Upper lobe of right lung (tissue), 1 donor: ENCODE data around the gene ADRB1. TPM values are rescaled to one million over a fixed set of nuclear protein-coding genes. Genes with fewer than 3 reads are reported as not detected.

Experiments used
- ATAC-seq: fragments of 200-7000 bp; cut with Tn5 transposase; one replicate; pipeline ENCODE4 v1.9.1; 2020; ENCODE audit warnings: mild to moderate bottlenecking, moderate library complexity
- DNase-seq: peaks from one replicate; pipeline ENCODE4 v3.0.0-alpha.2; 2020
- H3K27ac ChIP-seq: fragments of 200-600 bp; one replicate; pipeline ENCODE4 v1.8.0; 2022
- H3K27me3 ChIP-seq: fragments of 200-600 bp; one replicate; pipeline ENCODE4 v1.8.0; 2022; ENCODE audit warnings: mild to moderate bottlenecking
- H3K36me3 ChIP-seq: fragments of 200-600 bp; one replicate; pipeline ENCODE4 v1.8.0; 2022
- H3K4me1 ChIP-seq: fragments of 200-600 bp; one replicate; pipeline ENCODE4 v1.8.0; 2022
- H3K4me3 ChIP-seq: fragments of 200-600 bp; one replicate; pipeline ENCODE4 v1.8.0; 2022; ENCODE audit warnings: mild to moderate bottlenecking
- H3K9me3 ChIP-seq: fragments of 200-600 bp; one replicate; pipeline ENCODE4 v1.8.0; 2022
- intact Hi-C: fragments of 100-400 bp; cut with DNase I; formaldehyde crosslinking; loops from one replicate; pipeline ENCODE4 v1.11.0; 2022
- long read RNA-seq: library from polyadenylated mRNA; unstranded; transcript quantifications from one replicate; pipeline ENCODE4 v2.0.0, GENCODE V29; 2021
- total RNA-seq: library from RNA; stranded (reverse); fragmentation: NEBNext Ultra II Directional; extraction: Animal tissue kit (Norgen Biotek cat#: 25700); gene quantifications from one replicate; pipeline ENCODE4 v1.2.1, GENCODE V29; 2021
- TF ChIP-seq, protein P1 (sequence below): fragments of 200-600 bp; IDR thresholded peaks from one replicate; pipeline ENCODE4 v1.8.0; 2022; ENCODE audit warnings: antibody characterized with exemption
- donor health status: DM: no; HTN: yes; CAD: no; lungs with severe emphysema.

Gene ADRB1
- total RNA-seq: 18.6 TPM
- long read RNA-seq, transcript ADRB1-201 (1 exons, 2,853 nt): major isoform, 31 of 31 reads
- long read RNA-seq, partial matches to known transcripts: 0 of 31 reads
- long read RNA-seq, other reads (novel, unspliced or antisense): 0 of 31 reads

DNA sequence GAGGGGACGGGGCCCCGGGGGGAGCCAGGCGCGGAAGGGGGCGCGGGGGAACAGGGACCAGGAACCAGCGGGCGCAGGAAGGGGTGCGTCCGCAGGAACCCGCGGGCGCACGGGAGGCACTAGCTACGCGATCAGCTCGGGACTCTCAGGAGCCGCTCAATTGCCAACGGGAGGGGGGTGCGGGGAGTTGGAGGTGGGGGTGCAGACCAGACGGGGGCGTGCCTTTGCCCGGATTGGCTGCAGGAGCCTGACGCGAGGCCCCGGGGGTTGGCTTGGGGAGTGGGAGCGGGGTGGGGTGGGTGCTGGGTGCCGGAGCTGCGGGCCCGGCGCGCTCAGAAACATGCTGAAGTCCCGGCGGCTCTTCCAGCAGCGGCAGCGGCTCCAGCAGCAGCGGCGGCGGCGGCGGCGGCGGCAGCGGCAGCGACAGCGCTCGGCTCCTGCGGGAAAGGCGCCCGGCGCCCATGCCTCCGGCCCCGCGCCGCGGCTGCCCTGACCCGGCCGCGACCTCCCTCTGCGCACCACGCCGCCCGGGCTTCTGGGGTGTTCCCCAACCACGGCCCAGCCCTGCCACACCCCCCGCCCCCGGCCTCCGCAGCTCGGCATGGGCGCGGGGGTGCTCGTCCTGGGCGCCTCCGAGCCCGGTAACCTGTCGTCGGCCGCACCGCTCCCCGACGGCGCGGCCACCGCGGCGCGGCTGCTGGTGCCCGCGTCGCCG, at the start of gene ADRB1:
Gene ADRB1, plus strand, starts transcription at position 335 of the 715 bp plus-strand sequence. Its CDS starts 267 bp downstream, at position 602.
- peak; percentile 95 for ATAC-seq
- intact Hi-C loops: no loop called here
- Histone ChIP-seq H3K4me3 (peak within 1 kb of the TSS; percentile 55), H3K36me3 (no peaks in the 10 kb centered on the region), H3K27me3 (peaks cover 19% of the 10 kb centered on the region), H3K4me1 (no peaks in the 10 kb centered on the region), H3K27ac (peak within 1 kb of the TSS; percentile 83), H3K9me3 (no peaks in the 10 kb centered on the region)
- TF ChIP-seq, protein P1, sequence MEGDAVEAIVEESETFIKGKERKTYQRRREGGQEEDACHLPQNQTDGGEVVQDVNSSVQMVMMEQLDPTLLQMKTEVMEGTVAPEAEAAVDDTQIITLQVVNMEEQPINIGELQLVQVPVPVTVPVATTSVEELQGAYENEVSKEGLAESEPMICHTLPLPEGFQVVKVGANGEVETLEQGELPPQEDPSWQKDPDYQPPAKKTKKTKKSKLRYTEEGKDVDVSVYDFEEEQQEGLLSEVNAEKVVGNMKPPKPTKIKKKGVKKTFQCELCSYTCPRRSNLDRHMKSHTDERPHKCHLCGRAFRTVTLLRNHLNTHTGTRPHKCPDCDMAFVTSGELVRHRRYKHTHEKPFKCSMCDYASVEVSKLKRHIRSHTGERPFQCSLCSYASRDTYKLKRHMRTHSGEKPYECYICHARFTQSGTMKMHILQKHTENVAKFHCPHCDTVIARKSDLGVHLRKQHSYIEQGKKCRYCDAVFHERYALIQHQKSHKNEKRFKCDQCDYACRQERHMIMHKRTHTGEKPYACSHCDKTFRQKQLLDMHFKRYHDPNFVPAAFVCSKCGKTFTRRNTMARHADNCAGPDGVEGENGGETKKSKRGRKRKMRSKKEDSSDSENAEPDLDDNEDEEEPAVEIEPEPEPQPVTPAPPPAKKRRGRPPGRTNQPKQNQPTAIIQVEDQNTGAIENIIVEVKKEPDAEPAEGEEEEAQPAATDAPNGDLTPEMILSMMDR: no peak
- peak; percentile 95 for DNase-seq

GRCh38 chr10:113995201-113995600, 48.5 kb upstream of the ADRB1 start:
- TF ChIP-seq, protein P1: no peak
- Histone ChIP-seq H3K4me1 (peaks cover 15% of the 10 kb centered on the region), H3K9me3 (no peaks in the 10 kb centered on the region), H3K27me3 (no peaks in the 10 kb centered on the region), H3K36me3 (no peaks in the 10 kb centered on the region), H3K4me3 (no peak overlapping the region), H3K27ac (no peak overlapping the region)
- no peak for DNase-seq
- intact Hi-C loops: no loop called here
- ATAC-seq: no peak

DNA sequence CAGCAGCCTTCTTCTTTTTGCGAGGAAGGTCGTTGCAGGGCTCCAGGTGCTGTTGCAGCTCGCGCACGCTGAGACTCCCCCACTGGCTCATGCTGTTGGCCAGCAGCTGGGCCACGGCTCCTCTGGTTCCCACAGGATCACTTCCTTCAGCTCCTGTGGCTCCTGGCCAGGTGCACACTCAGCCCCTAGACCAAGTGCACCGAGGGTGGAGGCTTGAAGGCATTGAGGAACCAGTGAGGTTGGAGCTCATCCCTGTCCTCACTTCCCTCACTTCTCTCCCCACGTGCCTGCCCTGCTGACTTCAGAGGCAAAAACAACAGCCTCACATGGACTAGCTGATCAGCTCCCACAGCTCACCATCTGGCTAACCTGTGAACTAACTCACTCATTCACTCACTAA, 46.2 kb upstream of the ADRB1 start:
- Histone ChIP-seq H3K27me3 (no peaks in the 10 kb centered on the region), H3K4me3 (no peak overlapping the region), H3K27ac (no peak overlapping the region), H3K9me3 (no peaks in the 10 kb centered on the region), H3K36me3 (no peaks in the 10 kb centered on the region), H3K4me1 (peaks cover 14% of the 10 kb centered on the region)
- ATAC-seq: peak; percentile 42
- DNase-seq: no peak
- TF ChIP-seq, protein P1: no peak
- intact Hi-C loops: no loop called here

GRCh38 chr10:113999531-113999930, 44.1 kb upstream of the ADRB1 start:
- H3K27ac ChIP-seq: no peak overlapping the region

GRCh38 chr10:114000457-114001010, 43.1 kb upstream of the ADRB1 start:
- Histone ChIP-seq H3K36me3 (no peaks in the 10 kb centered on the region), H3K27me3 (no peaks in the 10 kb centered on the region), H3K9me3 (no peaks in the 10 kb centered on the region), H3K4me1 (no peaks in the 10 kb centered on the region), H3K4me3 (no peak overlapping the region), H3K27ac (no peak overlapping the region)
- TF ChIP-seq, protein P1: no peak
- peak; percentile 45 for ATAC-seq
- DNase-seq: no peak
- intact Hi-C loops: no loop called here

More at GRCh38 chr10:113999531-113999930, 44.1 kb upstream of the ADRB1 start:
- TF ChIP-seq, protein P1: no peak
- no peaks in the 10 kb centered on the region for H3K9me3 ChIP-seq
- ATAC-seq: peak; percentile 50
- intact Hi-C loops: no loop called here
- no peaks in the 10 kb centered on the region for H3K4me1 ChIP-seq
- no peaks in the 10 kb centered on the region for H3K36me3 ChIP-seq
- no peak overlapping the region for H3K4me3 ChIP-seq
- no peaks in the 10 kb centered on the region for H3K27me3 ChIP-seq
- DNase-seq: no peak
